ENCODE results near the gene HSD11B1L.
"Not testable (repeated sequence)": the region's sequence is repeated elsewhere in the genome, so short reads cannot be mapped to it uniquely, and the experiment has no call there.

The HSD11B1L gene

DNA sequence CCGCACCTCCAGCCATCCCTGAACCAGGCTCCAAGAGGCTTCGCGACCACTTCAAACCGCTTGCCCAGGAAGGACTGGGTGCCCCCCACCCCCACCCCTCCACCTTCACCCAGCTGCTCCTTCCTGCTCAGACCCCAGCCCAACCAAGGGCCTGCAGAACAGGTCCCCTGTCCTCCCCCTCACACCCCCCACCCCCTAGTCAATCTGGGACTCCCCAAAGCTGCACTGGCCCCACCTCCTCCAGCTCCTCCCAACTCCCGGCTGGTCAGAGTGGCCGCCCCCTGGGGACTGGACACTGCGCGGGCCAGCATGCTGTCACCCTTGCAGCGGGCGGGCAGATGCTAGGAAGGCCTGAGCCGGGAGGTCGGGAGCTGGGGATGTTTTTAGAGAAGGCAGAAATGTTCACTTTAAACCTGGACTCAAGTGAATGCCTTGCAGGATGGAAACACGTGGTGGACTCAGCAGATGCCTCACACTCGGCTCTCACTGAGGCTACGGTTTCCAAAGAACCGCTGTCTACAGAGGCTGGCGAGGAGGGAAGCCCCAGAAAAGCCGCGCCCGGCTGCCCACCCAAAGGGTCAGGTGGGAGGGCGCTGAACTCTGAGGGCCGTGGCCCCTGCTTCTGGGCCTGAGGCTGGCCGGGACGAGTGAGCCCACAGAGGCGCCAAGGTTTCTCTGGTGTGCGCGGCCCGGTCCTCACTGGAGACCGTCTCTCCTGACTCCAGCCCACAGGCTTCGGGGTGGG is 17.2 kb downstream of the HSD11B1L start:
- in situ Hi-C loops (cut with MboI; ENCODE audit: low sequenced_read_pairs): no loop called here

DNA sequence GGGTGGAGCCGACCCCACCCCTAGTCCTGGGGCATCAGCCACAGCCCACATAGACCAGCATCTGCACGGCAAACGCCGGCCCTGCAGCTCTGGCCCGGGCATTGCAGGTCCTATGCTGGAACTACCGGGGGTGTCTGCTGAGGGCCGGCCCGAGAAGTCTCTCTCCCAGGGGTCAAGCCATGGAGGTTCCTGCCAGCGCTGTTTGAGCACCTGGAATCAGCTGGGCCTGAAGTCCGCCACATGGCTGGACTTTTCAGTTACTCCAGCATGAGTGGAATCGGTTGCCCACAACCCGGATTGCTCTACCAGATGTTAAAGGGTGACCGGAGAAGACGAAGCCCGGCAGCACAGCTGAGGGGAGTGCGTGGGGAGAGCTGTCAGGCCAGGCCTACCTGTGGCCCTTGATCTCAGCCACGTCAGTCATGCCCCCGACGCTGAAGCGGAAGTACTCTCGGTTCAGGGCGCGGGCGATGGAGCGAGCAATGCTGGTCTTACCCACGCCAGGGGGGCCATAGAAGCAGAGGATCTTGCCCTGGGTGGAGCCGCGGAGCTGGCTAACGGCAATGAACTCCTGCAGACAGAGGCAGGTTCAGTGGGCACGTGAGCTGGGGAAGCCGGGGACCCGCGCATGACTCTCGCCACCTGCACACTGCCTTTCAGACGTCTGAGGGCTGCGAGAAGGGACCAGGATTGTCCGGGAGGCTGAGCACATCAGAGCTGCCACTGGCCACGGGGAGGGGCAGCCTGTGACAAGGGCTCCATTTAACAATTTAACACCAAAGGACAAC is 18.0 kb downstream of the HSD11B1L start:
- in situ Hi-C loops (cut with MboI; ENCODE audit: low sequenced_read_pairs): no loop called here

DNA sequence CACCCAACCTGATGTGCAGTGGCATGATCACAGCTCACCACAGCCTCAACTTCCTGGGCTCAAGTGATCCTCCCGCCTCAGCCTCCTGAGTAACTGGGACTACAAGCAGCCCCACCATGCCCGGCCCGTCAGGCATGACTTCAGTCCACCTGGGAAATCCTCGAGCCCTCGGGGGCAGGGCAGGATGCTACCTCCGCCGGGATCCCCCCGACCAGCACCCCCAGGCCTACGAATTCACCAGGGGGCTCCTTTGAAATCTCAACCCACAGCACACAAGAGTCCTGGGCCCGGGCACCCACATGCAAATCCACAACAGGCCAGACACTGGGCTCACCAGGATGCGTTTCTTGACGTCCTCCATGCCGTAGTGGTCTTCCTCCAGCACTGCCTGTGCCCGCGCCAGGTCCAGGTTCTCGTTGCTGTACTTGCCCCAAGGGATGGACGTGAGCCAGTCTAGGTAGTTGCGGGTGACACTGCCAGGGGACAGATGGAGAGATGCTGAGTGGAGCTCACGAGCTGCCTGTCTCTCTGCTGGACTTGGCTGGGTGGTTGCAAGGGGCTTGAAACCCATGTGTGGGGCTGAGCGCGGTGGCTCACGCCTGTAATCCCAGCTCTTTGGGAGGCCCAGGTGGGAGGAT is 19.7 kb downstream of the HSD11B1L start:
- in situ Hi-C loops (cut with MboI; ENCODE audit: low sequenced_read_pairs): no loop called here

DNA sequence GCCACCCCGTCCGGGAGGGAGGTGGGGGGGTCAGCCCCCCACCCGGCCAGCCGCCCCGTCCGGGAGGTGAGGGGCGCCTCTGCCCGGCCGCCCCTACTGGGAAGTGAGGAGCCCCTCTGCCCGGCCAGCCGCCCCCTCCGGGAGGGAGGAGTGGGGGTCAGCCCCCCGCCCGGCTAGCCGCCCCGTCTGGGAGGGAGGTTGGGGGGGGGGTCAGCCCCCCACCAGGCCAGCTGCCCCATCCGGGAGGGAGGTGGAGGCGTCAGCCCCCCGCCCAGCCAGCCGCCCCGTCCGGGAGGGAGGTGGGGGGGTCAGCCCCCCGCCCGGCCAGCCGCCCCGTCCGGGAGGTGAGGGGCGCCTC is 21.2 kb downstream of the HSD11B1L start:
- in situ Hi-C loops (cut with MboI; ENCODE audit: low sequenced_read_pairs): not testable (repeated sequence)

DNA sequence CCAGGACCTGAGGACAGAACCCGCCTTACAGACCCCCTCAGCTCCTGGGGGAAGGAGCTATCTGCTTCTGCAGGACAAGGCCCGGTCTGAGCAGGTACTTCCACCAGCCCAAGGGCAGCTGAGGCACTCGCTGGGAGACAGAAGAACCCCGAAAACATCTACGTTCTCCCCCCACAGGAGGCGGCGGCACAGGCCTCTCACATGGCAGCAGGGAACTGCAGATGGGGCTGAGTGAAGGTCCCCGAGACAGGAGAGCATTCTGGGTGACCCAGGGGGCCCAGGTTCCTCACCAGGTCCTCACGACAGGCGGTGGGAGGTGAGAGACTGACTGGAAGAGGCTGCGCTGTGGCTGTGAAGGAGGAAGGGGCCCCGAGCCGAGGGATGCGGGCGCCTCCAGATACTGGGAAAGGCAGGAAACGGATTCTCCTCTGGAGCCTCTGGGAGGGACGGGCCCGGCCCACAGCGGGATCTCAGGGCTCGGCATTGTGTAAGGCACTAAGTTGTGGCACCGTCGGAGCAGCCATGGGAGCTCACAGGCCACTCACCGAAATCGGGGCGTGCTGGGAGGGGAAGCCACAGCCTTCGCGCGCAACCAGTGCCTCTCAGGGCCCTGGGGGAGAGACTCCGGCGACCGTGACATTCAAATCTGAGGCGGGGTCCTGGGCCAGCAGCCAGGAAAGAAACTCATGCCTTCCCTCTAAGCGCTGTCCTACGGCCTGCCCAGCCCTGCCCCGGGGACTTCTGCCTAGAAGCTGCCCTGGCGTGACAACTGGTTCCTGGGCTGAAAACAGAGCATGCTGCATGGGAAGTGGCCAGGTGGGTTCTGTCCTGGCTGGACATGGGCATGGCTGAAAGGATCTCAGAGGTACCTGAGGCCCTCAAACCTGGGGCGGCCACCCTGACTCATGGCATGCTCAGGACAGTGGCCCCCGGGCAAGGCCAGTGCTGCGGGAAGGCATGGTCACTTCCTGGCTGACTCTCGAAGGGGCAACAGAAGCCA is 23.3 kb downstream of the HSD11B1L start:
- in situ Hi-C loops (cut with MboI; ENCODE audit: low sequenced_read_pairs): no loop called here

DNA sequence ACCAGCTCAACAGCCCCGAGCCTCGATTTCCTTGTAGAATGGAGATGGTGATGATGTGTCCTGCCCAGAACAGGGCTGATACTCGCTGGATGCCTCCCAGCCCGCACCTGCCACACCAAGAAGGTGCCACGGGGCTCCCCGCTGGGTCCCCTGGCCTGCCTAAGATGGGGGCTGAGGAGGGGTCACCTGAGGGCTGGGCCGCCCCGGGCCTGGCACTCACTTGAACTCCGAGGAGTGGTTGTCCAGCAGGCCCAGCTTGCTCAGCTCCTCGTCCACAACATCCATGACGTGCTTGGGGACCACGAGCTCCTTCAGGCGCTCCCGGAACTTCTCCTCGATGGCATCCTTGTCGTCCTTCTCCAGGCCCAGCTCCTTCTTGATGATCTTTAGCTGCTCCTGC is 24.7 kb downstream of the HSD11B1L start:
- in situ Hi-C loops (cut with MboI; ENCODE audit: low sequenced_read_pairs): no loop called here

DNA sequence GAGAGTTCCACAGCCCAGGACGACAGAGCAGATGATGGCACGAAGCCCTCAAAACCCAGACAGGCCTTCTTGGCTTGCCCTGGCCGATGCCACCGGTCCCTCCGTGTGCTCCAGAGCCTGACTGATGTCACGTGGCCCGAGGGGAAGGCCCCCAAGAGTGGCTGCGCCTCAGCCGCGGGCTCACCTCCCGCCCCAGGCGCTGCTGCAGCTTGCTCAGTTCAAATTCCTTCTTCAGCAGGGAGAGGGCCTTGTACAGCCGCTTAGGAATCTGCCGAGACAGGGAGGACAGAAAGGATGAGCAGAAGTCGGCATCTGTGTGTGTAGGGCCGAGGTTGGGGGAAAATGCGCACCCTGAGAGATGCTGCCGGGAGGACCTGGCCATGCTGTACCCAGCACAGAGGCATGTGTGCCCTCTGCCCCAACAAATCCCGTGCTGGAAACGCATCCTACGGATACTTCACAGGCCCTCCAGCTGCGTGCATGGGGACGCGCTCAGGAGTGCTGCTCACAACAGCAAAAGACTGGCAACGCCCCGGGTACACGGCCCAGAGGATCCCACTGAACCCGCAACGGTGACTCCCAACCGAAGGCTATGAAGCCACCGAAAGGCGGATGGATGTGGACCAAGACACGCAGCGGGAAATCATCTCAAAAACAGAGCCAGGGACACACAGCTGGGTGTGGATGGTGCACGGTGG is 26.2 kb downstream of the HSD11B1L start:
- in situ Hi-C loops (cut with MboI; ENCODE audit: low sequenced_read_pairs): no loop called here

DNA sequence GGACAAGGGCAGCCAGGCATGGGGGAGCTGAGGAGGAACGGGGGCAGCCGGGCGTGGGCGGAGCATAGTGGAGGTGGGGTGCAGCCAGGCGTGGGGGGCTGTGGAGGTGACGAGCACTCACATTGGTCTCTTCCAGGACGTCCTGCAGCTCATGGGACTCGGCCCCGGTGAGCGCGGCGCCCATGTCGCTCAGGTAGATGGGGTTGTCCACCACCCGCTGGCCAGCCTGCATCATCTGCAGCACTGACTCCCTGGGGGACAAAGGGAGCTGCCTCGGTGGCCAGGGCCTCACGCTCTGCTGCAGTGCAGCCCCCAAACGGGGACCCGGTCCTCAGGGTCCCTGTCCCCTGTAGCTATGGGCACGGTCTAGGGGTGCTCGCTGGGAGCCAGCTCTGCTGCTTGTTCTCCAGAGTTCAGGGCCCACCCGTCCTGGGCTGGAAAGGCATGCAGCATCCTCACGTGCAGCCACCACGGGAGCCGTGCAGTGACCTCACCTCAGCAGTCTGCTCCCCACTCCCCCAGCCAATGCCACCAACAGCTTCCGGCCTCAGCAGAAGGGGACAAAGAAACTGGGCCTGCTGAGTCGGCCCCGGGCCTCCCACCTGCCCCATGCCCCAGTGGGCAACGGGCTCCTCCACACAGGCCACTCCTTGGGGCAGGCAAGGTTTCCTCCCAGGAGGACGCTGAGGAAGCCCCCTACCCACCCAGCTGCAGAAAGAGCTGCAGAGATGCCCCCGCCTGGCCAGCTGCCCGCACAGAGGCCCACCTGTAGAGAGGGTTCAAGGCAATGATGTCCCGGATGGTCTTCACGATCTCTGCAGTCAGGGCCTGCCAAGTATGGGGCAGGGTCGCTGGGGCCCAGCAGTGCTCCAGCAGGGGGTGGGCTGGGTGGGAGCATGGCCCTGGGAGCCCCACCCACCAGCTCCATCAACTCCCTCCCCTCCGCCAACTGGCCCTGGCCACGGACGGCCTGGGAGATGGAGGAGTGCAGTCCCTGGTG is 27.0 kb downstream of the HSD11B1L start:
- in situ Hi-C loops (cut with MboI; ENCODE audit: low sequenced_read_pairs): no loop called here

DNA sequence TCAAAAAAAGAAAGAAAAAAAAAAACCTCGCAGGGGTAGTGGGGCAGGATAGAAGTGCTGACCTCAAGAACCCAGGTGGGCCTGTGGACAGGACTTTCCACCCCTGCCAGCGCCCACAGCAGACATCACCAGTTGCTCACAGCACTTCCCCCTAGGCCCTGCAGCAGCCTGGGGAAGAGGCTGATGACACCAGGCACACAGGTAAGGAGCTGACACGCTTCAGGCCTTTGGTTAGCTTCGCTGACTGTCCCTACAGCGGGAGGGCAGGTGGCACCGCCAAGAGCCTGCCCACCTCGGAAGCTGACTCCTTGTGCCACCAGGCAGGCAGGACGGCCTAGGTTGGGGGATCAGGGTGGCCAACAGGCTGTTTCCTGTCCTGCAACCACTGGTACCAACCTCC is 30.2 kb downstream of the HSD11B1L start:
- in situ Hi-C loops (cut with MboI; ENCODE audit: low sequenced_read_pairs): no loop called here

DNA sequence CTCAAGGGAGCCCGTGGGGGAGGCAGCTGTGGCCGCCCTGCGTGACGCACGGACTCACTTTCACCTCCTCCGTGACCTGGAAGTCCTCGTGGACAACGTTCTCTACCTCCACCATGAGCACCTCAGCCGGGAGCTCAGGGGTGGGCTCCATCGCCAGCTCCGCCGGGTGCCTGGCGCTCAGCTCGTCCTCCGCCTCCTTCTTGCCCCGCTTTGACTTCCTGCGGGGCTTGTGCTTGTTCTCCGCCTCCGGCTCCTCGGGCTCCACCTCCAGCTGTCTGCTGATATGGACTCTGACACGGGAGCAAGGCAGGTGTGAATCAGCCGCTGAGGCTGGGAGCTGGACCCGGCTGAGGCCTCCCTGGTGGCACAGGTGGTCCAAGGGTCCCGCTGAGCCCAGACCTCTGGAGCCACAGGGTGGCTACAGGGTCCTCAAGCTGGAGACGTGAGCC is 30.9 kb downstream of the HSD11B1L start:
- in situ Hi-C loops (cut with MboI; ENCODE audit: low sequenced_read_pairs): no loop called here

DNA sequence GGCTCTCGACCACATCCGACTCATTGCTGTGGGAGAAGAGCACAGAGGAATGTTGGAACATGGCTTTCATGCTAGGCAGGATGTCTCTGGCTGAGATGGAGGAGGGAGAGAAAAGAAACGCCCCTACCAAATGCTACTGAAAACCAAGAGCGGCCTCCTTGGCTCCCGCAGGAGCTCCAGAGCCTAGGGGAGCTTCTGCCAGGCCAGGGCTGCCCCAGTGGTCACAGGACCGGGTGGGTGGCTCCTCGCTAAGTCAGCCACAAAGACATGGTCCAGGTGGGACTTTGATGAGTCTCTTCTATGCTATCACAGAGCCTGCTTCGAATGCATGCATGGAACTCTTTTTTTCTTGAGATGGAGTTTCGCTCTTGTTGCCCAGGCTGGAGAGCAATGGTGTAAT is 32.4 kb downstream of the HSD11B1L start:
- in situ Hi-C loops (cut with MboI; ENCODE audit: low sequenced_read_pairs): no loop called here

DNA sequence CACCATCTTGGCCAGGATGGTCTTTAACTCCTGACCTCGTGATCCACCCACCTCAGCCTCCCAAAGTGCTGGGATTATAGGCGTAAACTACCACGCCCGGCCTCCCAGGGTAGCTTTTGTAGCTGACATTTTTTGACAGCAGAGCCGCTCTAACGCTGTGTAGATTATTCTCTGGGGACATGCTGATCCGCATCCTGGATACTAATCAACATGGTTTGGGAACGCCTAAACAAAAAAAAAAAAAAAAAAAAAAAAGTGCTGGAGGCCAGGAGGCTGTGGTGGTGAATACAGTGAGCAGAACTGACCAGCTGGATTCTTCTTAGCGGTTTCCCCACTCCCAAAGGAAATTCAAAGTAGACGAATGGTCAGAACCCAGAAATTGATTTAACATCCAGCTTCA is 34.0 kb downstream of the HSD11B1L start:
- in situ Hi-C loops (cut with MboI; ENCODE audit: low sequenced_read_pairs): no loop called here

DNA sequence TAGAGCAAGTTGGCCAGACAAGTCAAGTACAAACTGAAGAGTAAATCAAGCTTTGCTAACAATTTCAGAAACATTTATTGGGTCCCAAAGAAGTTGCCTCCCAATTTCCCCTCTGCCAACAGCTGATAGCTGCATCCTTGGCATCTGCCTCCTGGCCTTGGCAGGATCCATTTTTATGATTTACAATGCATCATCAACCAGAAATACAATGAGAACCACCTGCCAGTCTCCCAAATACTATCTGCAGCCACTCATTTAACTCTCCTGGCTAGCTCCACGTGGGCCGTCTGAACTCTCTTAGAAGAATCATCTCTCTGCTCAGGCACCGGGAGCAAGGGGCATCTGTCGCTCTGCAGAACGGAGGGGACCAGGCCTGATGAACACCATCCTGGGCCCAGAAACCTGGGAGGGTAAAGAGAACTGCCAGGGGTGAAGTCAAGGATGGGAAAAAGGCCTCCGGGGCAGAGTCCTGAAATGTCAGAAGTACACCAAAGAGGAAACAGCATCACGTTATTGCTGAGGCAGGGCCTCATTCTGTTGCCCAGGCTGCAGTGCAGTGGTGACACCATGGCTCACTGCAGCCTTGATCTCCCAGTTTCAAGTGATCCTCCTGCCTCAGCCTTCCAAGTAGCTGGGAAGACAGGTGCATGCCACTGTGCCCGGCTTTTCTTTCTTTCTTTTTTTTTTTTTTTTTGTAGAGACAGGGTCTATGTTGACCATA is 36.5 kb downstream of the HSD11B1L start:
- in situ Hi-C loops (cut with MboI; ENCODE audit: low sequenced_read_pairs): no loop called here

DNA sequence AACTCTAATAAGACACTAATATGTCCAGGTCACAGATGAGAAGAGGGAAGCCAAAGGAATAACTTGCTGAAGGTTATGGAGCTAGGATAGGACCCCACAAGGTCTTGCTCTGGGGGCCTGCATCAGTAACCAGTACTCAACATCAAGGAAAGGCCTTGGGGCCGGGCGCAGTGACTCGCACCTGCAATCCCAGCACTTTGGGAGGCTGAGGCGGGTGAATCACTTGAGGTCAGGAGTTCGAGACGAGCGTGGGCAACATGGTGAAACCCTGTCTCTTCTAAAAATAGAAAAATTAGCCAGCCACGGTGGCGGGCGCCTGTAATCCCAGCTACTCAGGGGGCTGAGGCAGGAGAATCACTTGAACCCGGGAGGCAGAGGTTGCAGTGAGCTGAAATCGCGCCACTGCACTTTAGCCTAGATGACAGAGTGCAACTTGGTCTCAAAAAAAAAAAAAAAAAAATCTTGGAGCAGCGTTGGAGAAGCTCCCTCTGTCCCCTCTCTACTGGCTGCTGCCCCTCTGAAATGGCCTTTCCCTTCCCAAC is 37.3 kb downstream of the HSD11B1L start:
- in situ Hi-C loops (cut with MboI; ENCODE audit: low sequenced_read_pairs): no loop called here

DNA sequence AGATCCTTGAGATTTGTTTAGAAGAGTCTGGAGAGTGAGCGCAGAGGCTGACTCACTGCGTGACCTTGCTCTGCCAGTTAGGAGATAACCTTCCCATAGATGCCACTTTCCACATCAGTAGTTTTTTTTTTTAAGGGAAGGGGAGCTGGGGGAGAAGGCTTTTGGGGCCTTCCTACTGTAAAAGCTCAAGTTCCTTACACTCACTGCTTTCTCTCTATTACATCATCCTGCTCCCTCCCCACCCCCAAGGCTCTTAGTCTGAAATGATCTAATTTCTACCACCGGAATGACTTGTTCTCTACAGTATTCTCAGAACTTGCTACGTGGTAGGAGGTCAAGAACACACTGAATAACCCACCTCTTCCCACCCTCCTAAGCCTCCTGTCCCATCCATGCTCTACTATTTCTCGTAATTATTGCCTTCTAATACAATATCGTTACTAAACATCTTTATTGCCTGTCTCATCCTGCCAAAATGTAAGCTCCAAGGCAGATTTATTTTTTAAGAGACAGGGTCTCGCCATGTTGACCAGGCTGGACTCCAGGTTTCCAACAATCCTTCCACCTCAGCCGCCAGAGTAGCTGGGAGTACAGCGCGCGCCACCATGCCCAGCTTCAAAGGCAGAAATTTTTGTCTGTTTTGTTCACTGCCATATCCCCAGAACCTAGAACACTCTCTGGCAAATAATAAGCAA is 37.9 kb downstream of the HSD11B1L start:
- in situ Hi-C loops (cut with MboI; ENCODE audit: low sequenced_read_pairs): no loop called here

DNA sequence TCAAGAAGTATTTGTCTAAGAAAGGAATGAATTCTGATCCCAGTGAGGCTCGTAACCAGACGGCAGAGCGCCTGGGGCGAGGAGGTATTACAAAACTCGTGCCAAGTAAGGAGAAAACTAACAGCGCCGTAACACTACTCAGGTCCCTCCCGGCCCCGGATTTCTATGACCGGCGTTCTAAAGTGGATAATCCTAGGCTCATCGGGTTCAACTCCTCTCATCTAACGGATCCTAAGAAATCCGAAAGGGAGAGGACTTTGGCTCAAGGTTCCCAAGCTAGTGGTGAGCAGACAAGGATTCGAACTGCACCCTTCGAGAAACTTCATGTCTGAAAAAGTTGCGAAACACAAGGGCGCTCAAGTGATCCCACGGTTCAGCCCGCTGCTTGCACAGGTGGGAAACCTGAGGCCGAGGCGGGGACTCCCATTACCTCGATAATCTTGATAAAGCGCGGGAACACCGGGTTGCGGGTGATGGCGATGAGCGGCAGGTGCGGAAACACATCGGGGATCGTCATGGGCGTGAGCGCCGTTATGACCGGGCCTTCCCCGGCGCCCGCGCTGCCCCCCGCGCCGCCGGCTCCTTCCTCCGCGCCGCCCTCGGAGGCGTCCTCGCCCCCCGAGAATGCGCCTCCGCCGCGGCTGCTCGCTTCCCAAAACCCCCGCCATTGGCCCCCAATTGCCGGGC is 38.6 kb downstream of the HSD11B1L start:
- in situ Hi-C loops (cut with MboI; ENCODE audit: low sequenced_read_pairs): no loop called here
